Measurements from ENCODE around the gene CROCC2.

The CROCC2 gene

GRCh38 chr2:240999873-241000541 is 93.9 kb downstream of the CROCC2 start:
- DNase-seq (ENCODE audit: low spot score) = no peak

- no peak for DNase-seq (ENCODE audit: low spot score)
Observed at GRCh38 chr2:241000831-241001321, 94.7 kb downstream of the CROCC2 start.

DNA sequence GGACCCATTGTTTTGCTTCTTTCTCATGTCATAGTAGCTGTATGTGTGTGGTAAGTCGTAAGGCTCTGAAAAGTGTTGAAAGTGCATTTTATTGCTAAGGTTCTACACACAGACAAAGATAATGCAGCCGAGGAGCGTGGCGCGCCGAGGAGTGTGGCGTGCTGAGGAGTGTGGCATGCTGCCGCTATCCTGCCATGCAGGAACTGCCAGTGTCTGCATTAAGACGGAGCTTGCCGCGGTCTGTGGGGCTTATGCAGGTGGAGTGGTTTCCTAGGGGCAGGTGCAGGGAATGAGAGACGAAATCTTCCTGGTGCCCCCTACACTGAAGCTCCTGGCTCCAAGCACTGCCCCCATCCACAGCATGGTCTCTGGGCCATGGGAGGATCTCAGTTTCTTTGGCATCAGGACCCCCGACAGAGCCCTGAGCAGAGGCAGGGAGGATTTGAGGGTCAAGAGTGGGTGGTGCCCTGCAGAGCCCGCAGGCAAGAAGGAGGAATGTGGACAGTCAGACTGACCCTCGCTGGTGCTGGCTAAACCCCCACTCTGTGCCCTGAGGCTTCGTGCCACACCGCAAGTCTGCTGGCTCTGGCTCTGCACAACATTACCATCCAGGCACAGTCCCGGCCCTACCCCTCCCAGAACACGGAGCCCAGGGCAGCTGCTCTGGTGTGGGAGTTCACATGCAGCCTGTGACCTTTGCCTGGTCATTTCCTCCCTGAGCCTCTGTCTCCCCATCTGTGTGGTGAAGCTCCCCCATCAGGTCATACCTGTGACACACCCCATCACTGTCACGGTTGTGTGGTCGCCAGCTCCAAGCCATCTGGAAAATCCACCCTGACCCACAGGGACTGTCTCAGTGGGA is 95.5 kb downstream of the CROCC2 start:
- DNase-seq (ENCODE audit: low spot score) = no peak

DNA sequence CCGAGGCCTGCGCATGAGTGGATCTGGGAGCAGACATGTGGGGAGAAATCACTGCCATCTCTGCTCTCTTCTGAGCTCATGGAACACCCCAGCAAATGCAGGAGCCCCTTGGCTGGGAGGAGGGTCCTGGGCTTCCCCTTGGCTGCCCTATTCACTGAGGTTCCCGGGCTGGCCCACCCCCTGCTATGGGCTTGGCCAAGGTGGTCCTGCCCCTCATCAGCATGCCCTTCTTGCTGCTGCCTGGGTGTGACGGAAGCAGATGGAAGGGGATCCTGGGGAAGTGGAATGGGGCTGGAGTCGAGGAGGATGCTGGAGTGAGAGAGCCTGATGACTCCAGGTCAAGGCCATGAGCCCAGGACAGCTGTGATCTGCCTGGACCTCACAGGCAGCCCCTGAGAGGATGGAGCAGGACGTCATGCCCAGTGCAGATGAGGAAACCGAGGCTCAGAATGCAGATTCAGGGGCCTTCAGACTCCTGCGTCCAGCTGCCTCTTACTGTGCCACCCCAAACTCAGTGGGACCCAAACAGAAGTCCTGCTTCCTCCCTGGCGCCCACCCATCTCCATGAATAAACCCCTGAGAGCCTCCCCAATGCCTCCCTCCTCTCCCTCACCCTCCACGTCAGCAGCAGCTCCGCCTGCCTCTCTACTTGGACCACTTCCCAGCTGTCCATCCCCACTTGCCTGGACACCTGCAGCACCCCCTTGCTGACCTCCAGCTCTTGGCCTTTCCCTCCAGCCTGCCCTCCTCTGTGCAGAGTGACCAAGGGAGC is 96.3 kb downstream of the CROCC2 start:
- DNase-seq (ENCODE audit: low spot score) = no peak

DNA sequence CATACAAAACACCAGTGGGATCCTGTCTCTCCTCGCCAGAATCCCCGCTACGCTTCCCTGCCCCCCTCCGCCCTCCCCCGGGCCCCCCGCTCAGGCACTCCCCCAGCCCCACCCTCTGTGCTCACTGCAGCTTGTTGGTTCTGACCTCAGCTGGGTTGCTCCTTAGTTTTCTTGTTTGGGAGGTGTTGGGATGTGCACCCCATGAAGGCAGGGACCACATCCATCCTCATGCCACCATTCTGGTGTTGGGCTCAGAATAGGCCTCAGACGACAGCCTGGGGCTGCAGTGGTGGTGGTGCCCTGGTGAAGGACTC is 96.9 kb downstream of the CROCC2 start:
- DNase-seq (ENCODE audit: low spot score) = no peak

- DNase-seq (ENCODE audit: low spot score) = no peak
Observed at GRCh38 chr2:241003369-241003768, 97.2 kb downstream of the CROCC2 start.

- DNase-seq (ENCODE audit: low spot score) = no peak
Observed at GRCh38 chr2:241003830-241004564, 97.9 kb downstream of the CROCC2 start.

GRCh38 chr2:241005569-241005968 is 99.4 kb downstream of the CROCC2 start:
- DNase-seq (ENCODE audit: low spot score) = no peak

- no peak for DNase-seq (ENCODE audit: low spot score)
Observed at GRCh38 chr2:241006412-241006811, 100.3 kb downstream of the CROCC2 start.

DNA sequence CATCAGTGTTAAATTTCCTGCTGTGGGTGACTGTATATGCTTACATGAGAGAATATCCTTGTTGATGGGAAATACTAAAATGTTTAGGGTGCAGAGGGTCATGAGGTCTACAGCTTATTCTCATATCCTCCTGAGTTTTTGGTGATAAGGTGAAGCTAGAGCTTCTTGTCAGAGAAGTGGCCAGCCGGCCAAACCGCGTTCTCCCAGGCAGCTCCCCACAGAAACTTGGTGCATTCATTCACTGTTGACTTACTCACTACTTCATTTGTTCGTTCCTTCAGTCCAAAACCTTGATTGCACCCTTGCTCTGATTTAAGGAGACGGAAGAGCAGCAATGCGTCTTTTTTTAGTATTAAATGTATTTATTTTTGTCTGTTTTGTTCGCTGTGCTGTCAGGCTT is 101.0 kb downstream of the CROCC2 start:
- no peak for DNase-seq (ENCODE audit: low spot score)

DNA sequence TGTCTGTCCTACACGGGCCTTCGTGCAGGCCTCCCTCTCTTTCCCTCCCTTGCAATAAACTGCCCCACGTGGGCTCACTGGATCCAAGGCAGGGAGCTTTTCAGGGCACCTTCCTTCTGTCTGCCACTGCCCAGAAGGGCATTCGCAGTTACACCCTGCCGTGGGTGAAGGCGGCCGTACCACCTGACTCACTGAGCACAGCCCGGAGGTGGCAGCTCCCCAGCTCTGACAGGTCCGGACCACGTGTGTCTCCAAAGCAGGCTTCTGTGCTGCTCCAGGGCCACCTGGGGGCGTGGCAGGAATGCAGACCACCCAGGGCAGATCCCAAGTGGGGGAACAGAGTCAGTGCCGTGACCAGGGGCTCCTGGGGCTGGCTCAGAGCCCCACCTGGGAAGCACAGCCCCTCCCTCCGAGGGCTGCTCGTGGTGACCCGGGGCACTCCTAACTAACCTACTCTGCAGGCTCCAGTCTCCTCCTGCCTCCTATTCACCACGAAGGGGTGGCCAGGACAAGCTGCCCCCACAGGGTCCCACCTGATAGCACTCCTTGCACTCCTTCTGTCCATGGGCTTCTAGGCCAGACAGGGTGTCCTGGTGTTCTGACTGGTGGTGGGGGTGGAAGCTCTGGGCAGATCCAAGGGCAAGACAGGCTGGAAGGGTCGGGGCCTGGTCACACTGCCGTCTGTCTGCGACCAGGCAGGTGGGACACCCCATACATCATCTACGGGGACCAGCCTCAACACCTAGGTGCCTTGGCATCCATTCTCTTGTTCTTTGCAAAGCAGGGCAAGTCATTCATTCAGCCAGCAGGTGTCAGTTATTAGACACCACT is 102.0 kb downstream of the CROCC2 start:
- DNase-seq (ENCODE audit: low spot score) = peak; percentile 28

DNA sequence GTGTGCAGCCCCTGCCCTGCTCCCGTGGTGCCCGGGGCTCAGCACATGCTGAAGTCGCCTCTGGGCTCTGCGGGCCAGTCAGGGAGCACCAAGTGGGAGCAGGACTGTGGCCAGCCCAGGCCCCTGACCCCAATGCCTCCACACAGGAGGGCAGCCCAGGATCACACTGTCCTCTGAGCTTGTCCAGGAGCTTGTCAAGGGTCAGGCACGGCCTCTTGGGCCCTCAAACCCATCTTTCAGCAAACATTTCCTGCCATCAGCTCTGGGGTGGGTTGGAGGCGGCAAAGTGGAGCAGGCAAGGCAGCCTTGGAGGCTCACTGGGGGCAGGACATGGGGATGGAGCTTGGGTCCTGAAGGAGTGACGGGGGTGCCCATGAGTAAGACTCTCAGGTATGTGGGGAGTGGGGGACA is 102.6 kb downstream of the CROCC2 start:
- DNase-seq (ENCODE audit: low spot score) = no peak

- DNase-seq (ENCODE audit: low spot score) = no peak
Observed at GRCh38 chr2:241009191-241009590, 103.1 kb downstream of the CROCC2 start.

DNA sequence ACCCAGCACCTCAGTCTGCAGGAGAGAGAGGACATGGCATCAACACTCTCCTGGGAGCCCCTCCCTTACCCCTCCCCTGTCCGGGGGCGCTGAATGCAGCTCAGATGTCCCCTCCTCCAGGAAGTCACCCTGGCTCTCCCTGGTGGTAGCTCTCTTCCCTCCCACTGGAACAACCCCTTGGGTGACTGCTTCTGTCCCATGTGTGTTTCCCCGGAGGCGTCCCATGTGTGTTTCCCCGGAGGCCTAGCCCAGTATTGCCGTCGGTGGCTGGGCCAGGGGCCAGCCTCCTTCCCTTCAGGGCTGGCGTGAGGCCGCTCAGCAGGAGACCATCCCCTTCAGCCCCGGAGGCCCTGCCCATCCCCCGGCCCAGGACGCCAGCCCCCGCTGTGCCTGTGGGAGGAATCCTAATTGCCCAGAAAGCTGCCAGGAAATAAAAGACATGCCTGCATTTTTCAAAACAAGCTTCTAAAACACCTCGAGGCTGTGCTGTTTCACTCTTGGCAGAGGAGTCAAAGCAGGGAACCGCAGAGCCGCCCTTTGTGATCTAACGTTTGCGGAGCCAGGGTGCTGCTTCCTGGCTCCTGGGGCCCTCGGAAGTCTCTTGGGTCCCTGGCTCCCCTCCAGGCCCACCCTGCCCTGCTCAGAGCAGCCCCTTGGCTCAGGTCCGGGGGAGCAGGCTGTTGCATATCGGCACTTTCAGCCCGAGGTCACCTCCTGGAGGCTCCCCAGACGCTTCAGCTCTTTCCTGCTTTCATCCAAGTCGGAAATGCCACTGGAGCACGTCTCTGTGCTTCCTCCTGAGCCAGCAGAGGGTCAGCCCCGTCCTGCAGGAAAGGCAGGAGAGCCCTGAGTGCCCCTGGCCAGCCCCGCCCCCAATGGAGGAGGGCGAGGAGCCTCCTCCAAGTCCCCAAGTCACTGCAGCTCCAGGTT is 103.7 kb downstream of the CROCC2 start:
- peak; percentile 31 for DNase-seq (ENCODE audit: low spot score)

- no peak for DNase-seq (ENCODE audit: low spot score)
Observed at GRCh38 chr2:241010531-241011295, 104.6 kb downstream of the CROCC2 start.

DNA sequence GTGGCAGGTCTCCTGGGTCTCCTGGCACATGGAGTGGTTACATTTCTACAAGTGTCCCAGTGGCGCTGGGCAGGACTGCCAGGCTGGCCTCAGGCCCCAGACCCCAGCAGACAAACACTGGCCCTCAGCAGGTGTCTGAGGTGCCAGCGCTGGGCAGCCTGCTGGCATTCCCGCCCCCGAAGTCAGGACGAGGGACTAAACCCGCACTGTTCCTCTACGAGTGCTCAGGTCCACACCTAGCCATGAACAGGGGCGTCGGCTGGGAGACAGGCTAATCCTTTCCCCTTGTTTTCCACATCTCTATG is 105.1 kb downstream of the CROCC2 start:
- DNase-seq (ENCODE audit: low spot score) = no peak

DNA sequence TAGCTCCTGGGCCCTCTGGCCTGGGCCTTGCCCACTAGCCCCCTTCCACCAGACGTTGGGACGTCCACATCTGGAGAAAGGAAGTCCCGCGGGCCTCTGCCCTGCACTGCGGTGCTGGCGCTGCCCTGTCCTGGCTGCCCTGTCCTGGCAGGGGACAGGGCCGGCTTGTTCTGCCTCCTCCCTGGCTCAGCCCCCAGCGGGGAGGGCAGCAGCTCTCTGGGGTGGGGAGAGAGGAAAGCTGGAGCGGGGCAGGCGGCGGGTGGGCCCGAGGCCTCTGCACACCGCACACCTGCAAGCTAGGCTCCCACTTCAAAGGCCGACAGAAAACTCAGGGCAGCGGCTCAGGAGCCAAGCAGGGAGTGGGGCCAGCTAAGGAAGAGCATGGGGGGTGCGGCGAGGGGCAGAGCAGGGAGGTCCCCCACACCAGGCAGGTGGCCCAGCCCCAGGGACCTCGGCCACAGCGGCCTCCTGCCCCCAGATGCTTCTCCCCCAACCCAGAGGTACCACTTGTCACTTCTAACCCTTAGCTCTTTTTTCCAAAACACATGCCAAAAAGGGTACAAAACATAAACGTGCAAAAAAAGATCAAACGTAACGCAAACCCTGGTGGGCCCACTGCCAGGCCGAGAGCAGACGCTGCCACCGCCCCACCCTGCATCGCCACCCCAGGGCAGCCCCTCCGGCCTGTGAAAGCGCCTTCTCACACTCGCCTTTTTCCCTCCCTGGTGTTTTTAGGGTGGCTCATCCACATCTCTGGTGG is 105.8 kb downstream of the CROCC2 start:
- no peak for DNase-seq (ENCODE audit: low spot score)

- DNase-seq (ENCODE audit: low spot score) = no peak
Observed at GRCh38 chr2:241014224-241014623, 108.1 kb downstream of the CROCC2 start.

GRCh38 chr2:241014764-241015163 is 108.6 kb downstream of the CROCC2 start:
- no peak for DNase-seq (ENCODE audit: low spot score)
